IPS DF 4.7 (cell line): ENCODE results near the gene ATG4D.

Experiments
- DNase-seq: peaks from one replicate; pipeline ENCODE4 v3.0.0-alpha.2; 2013; ENCODE audit warnings: low spot score; ENCODE audit errors: extremely low read depth

The ATG4D gene

GRCh38 chr19:10543420-10544241, at the start of gene ATG4D:
ATG4D (plus strand) TSS chr19:10543904; CDS start chr19:10544091, 187 bp downstream.
- DNase-seq = no peak

- DNase-seq = no peak
These were observed 46.3 kb upstream of the ATG4D start for GRCh38 chr19:10497371-10497770.

GRCh38 chr19:10499550-10500246, 44.0 kb upstream of the ATG4D start:
- DNase-seq = no peak

GRCh38 chr19:10500247-10500592, 43.5 kb upstream of the ATG4D start:
- no peak for DNase-seq

- DNase-seq = no peak
These were observed 41.7 kb upstream of the ATG4D start for GRCh38 chr19:10501971-10502523.

GRCh38 chr19:10502524-10503001, 41.1 kb upstream of the ATG4D start:
- DNase-seq = no peak

- DNase-seq = no peak
These were observed 40.5 kb upstream of the ATG4D start, which contains the start of gene KEAP1 for GRCh38 chr19:10503002-10503789. KEAP1 (minus strand) TSS chr19:10503356; CDS start chr19:10500033, 3,323 bp downstream.

GRCh38 chr19:10505583-10506229, 38.0 kb upstream of the ATG4D start:
- no peak for DNase-seq

GRCh38 chr19:10508036-10508435, 35.7 kb upstream of the ATG4D start:
- no peak for DNase-seq

- no peak for DNase-seq
These were observed 35.0 kb upstream of the ATG4D start for GRCh38 chr19:10508707-10509106.

- no peak for DNase-seq
These were observed 33.4 kb upstream of the ATG4D start for GRCh38 chr19:10510301-10510802.

GRCh38 chr19:10513223-10513622, 30.5 kb upstream of the ATG4D start:
- DNase-seq = no peak

GRCh38 chr19:10514211-10515145, 29.2 kb upstream of the ATG4D start:
- DNase-seq = no peak

- DNase-seq = no peak
These were observed 27.7 kb upstream of the ATG4D start for GRCh38 chr19:10516064-10516385.

- no peak for DNase-seq
These were observed 26.9 kb upstream of the ATG4D start for GRCh38 chr19:10516671-10517286.

GRCh38 chr19:10517361-10517759, 26.3 kb upstream of the ATG4D start, which contains the start of gene S1PR5:
S1PR5 (minus strand) TSS chr19:10517447; CDS start chr19:10515011, 2,436 bp downstream.
- DNase-seq = no peak

GRCh38 chr19:10517760-10518443, 25.8 kb upstream of the ATG4D start:
- DNase-seq = no peak
